ENCODE data around the gene CYB5R4.

DNA sequence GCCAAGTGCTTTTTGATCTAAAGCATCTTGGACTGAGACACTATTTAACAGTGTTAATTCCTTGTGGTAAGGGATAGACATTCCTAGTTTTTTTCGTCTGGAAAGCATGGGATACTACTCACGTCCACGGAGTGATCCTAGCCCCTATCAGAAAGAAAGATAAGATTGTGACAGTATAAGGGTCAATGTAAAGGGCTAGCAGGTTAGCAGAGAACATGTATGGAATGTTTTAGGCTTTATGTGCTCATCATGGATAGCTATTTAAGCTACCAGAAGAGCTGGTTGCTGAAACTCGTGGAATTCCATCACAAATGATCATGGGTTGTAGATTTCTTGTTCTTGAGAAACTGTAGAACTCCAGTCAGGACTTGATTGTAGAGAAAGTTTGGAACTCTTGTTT is 32.1 kb downstream of the CYB5R4 start:
- TF ChIP-seq, protein P1, sequence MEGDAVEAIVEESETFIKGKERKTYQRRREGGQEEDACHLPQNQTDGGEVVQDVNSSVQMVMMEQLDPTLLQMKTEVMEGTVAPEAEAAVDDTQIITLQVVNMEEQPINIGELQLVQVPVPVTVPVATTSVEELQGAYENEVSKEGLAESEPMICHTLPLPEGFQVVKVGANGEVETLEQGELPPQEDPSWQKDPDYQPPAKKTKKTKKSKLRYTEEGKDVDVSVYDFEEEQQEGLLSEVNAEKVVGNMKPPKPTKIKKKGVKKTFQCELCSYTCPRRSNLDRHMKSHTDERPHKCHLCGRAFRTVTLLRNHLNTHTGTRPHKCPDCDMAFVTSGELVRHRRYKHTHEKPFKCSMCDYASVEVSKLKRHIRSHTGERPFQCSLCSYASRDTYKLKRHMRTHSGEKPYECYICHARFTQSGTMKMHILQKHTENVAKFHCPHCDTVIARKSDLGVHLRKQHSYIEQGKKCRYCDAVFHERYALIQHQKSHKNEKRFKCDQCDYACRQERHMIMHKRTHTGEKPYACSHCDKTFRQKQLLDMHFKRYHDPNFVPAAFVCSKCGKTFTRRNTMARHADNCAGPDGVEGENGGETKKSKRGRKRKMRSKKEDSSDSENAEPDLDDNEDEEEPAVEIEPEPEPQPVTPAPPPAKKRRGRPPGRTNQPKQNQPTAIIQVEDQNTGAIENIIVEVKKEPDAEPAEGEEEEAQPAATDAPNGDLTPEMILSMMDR (IDR thresholded peaks at IDR 0.05) = no peak
- TF ChIP-seq EZH2 (IDR thresholded peaks at IDR 0.05; ENCODE audit: borderline replicate concordance, insufficient read depth, low read depth, low read length, poor library complexity, severe bottlenecking) = no peak
